Measurements from ENCODE around the gene CCL16. TPM values are rescaled to one million over a fixed set of nuclear protein-coding genes. Genes with fewer than 3 reads are reported as not detected.

Gene CCL16
- total and polyA plus RNA-seq, 2 of the 4 experiments (the other 2 are of a cell fraction) = not detected

DNA sequence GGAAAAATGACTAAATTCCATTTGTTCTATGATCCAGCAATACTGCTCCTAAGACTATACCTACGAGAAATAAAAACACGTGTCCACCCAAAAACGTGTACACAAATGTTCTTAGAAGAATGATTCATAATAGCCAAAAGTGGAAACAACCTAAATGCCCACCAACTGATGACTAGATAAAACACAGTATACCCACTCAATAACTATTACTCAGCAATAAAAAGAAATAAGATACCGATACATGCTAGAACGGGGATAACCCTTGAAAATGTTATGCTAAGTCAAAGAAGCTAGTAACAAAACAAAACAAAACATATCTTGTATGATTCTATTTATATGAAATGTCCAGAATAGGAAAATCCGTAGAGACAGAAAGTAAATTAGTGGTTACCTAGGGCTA, 17.6 kb downstream of the CCL16 start:
- no peak overlapping the region for H3K23ac ChIP-seq (ENCODE audit: low read depth, low read length)
- H3K36me3 ChIP-seq (ENCODE audit: control insufficient read depth, insufficient read depth, low read length) = no peaks in the 10 kb centered on the region
- no peaks in the 10 kb centered on the region for H3K9me3 ChIP-seq (ENCODE audit: control insufficient read depth, insufficient read depth, low read length)
- H2BK120ac ChIP-seq (ENCODE audit: low read depth, low read length) = no peak overlapping the region
- H3K4me2 ChIP-seq (ENCODE audit: low read depth, low read length) = no peak overlapping the region
- no peak overlapping the region for H2BK5ac ChIP-seq (ENCODE audit: low read depth, low read length, poor library complexity, severe bottlenecking)
- BruUV-seq (replicated peaks) = no TSS peak
- H2BK20ac ChIP-seq (ENCODE audit: low read depth, low read length) = no peak overlapping the region
- intact Hi-C loops (cut with micrococcal nuclease) = no loop called here
- DNase-seq = no peak
- in situ Hi-C loops (cut with MboI; ENCODE audit: low sequenced_read_pairs) = no loop called here
- no peak overlapping the region for H3K27ac ChIP-seq (ENCODE audit: insufficient read depth, low read length)
- ChIA-PET CTCF (no interaction called here), POLR2A (ENCODE audit: unreplicated experiment) (no interaction called here)
- no peaks in the 10 kb centered on the region for H3K4me1 ChIP-seq (ENCODE audit: control insufficient read depth, insufficient read depth, low read length)
- H3K9ac ChIP-seq (ENCODE audit: low read depth, low read length) = no peak overlapping the region
- no peaks in the 10 kb centered on the region for H3K79me1 ChIP-seq (ENCODE audit: low read depth in 1 of 2, low read length in 2 of 2)
- H3K27me3 ChIP-seq (ENCODE audit: control insufficient read depth, insufficient read depth, low read length) = peaks cover 2% of the 10 kb centered on the region; the same call in 1 of the 2 replicates
- no peak overlapping the region for H4K8ac ChIP-seq (ENCODE audit: low read depth in 2 of 2, low read length in 2 of 2)
- H3K56ac ChIP-seq (ENCODE audit: extremely low read depth, insufficient read depth, low read length) = no peak overlapping the region
- no peak overlapping the region for H2AK5ac ChIP-seq (ENCODE audit: low read depth, low read length)
- H3K14ac ChIP-seq (replicated peaks; ENCODE audit: low read depth, low read length) = no peak overlapping the region
- no peak overlapping the region for H2AK9ac ChIP-seq (replicated peaks; ENCODE audit: low read depth, low read length, poor library complexity)
- no peaks in the 10 kb centered on the region for H4K20me1 ChIP-seq (ENCODE audit: insufficient read depth, low read length)
- no peak overlapping the region for H4K5ac ChIP-seq (ENCODE audit: low read depth, low read length)
- no peak overlapping the region for H2AFZ ChIP-seq (replicated peaks; ENCODE audit: low read length, poor library complexity)
- H2BK15ac ChIP-seq (ENCODE audit: low read depth, low read length) = no peak overlapping the region
- TF ChIP-seq, protein P1, sequence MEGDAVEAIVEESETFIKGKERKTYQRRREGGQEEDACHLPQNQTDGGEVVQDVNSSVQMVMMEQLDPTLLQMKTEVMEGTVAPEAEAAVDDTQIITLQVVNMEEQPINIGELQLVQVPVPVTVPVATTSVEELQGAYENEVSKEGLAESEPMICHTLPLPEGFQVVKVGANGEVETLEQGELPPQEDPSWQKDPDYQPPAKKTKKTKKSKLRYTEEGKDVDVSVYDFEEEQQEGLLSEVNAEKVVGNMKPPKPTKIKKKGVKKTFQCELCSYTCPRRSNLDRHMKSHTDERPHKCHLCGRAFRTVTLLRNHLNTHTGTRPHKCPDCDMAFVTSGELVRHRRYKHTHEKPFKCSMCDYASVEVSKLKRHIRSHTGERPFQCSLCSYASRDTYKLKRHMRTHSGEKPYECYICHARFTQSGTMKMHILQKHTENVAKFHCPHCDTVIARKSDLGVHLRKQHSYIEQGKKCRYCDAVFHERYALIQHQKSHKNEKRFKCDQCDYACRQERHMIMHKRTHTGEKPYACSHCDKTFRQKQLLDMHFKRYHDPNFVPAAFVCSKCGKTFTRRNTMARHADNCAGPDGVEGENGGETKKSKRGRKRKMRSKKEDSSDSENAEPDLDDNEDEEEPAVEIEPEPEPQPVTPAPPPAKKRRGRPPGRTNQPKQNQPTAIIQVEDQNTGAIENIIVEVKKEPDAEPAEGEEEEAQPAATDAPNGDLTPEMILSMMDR (conservative IDR thresholded peaks at IDR 0.05; ENCODE audit: low read depth, low read length) = no peak
- TF ChIP-seq FOS (IDR thresholded peaks at IDR 0.05; ENCODE audit: low read depth, low read length) = no peak
- no peak for TF ChIP-seq MAFK (IDR thresholded peaks at IDR 0.05; ENCODE audit: low read depth, low read length)
- no peak overlapping the region for H4K91ac ChIP-seq (ENCODE audit: insufficient read depth, low read depth, low read length)
- ATAC-seq (ENCODE audit: low read depth) = no peak
- 40% methylated on average over 1 of the region's 6 CpGs; no CpG with 5 or more reads in 1 of the 2 experiments for WGBS, 2 experiments (ENCODE audit: extremely low coverage in 2 of 2, insufficient read length in 1 of 2)
- H3K4ac ChIP-seq (ENCODE audit: low read depth, low read length) = no peak overlapping the region
- H3K4me3 ChIP-seq (ENCODE audit: insufficient read depth, low read depth, low read length) = no peak overlapping the region
- no peak overlapping the region for H3K18ac ChIP-seq (ENCODE audit: low read depth, low read length)
- dilution Hi-C loops (cut with HindIII; ENCODE audit: low sequenced_read_pairs, unreplicated experiment) = no loop called here
- no peaks in the 10 kb centered on the region for H3K9me1 ChIP-seq (ENCODE audit: insufficient read depth, low read length)
